Thyroid gland (tissue), 4 donors: Measurements from ENCODE around the gene C9orf152.

Source experiments
- POLR2A ChIP-seq, 2 donors: fragments of 450-650 bp; IDR thresholded peaks; one replicate each; pipeline ENCODE4 v1.6.1; 2017; ENCODE audit warnings: antibody characterized with exemption in 2 of 2, mild to moderate bottlenecking in 2 of 2, moderate library complexity in 1 of 2
- TF ChIP-seq, protein P1 (sequence below), 6 experiments: fragments of 200-600 bp in 3 of 6; fragments of 450-650 bp in 3 of 6; sonication (generic) in 3 of 6; IDR thresholded peaks; one replicate each; pipeline ENCODE4 v1.5.1; 2016 to 2019; ENCODE audit warnings: antibody characterized with exemption in 6 of 6, mild to moderate bottlenecking in 2 of 6, inconsistent platforms in 1 of 6, moderate library complexity in 1 of 6

GRCh38 chr9:110220809-110221208 lies 12.8 kb upstream of the C9orf152 start:
- TF ChIP-seq, protein P1, sequence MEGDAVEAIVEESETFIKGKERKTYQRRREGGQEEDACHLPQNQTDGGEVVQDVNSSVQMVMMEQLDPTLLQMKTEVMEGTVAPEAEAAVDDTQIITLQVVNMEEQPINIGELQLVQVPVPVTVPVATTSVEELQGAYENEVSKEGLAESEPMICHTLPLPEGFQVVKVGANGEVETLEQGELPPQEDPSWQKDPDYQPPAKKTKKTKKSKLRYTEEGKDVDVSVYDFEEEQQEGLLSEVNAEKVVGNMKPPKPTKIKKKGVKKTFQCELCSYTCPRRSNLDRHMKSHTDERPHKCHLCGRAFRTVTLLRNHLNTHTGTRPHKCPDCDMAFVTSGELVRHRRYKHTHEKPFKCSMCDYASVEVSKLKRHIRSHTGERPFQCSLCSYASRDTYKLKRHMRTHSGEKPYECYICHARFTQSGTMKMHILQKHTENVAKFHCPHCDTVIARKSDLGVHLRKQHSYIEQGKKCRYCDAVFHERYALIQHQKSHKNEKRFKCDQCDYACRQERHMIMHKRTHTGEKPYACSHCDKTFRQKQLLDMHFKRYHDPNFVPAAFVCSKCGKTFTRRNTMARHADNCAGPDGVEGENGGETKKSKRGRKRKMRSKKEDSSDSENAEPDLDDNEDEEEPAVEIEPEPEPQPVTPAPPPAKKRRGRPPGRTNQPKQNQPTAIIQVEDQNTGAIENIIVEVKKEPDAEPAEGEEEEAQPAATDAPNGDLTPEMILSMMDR (IDR thresholded peaks at IDR 0.05) = no peak
- TF ChIP-seq POLR2A (IDR thresholded peaks at IDR 0.05) = no peak
